Measurements from ENCODE around the gene VLDLR. TPM values are rescaled to one million over a fixed set of nuclear protein-coding genes. Genes with fewer than 3 reads are reported as not detected.

The VLDLR gene
- total and polyA plus RNA-seq, 12 donors, result 17.9 to 153 (median 137) TPM

DNA sequence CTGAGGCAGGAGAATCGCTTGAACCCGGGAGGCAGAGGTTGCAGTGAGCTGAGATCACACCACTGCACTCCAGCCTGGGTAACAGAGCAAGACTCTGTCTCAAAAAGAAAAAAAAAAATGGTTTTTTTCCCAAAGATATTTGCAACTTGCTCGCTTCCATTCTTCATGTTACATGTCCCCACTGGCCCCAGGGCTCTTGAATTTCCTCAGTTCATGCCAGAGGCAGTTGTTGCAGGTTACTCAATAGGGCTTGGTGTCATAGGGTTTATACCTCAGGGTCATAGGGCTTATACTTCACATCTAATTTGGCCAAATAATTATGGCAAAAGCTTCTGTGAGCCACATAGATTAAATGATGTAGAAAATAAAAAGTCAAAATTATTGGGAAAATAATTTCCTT, 51.6 kb downstream of the VLDLR start:
- WGBS, 2 donors, result 93 to 96% methylated on average over 1 of the region's 3 CpGs
- Histone ChIP-seq H3K4me3 (no peak overlapping the region), H3K27ac (no peak overlapping the region), H3K27me3 (no peaks in the 10 kb centered on the region), H3K4me1 (peaks cover 0 to 21% (median 0%) of the 10 kb centered on the region in 9 donors), H3K9me3 (no peaks in the 10 kb centered on the region), H3K36me3 (no peaks in the 10 kb centered on the region)
- TF ChIP-seq, protein P1, sequence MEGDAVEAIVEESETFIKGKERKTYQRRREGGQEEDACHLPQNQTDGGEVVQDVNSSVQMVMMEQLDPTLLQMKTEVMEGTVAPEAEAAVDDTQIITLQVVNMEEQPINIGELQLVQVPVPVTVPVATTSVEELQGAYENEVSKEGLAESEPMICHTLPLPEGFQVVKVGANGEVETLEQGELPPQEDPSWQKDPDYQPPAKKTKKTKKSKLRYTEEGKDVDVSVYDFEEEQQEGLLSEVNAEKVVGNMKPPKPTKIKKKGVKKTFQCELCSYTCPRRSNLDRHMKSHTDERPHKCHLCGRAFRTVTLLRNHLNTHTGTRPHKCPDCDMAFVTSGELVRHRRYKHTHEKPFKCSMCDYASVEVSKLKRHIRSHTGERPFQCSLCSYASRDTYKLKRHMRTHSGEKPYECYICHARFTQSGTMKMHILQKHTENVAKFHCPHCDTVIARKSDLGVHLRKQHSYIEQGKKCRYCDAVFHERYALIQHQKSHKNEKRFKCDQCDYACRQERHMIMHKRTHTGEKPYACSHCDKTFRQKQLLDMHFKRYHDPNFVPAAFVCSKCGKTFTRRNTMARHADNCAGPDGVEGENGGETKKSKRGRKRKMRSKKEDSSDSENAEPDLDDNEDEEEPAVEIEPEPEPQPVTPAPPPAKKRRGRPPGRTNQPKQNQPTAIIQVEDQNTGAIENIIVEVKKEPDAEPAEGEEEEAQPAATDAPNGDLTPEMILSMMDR (IDR thresholded peaks at IDR 0.05), result no peak
- ATAC-seq, result no peak
- no peak for DNase-seq
- intact Hi-C loops (cut with DNase I), result no loop called here

DNA sequence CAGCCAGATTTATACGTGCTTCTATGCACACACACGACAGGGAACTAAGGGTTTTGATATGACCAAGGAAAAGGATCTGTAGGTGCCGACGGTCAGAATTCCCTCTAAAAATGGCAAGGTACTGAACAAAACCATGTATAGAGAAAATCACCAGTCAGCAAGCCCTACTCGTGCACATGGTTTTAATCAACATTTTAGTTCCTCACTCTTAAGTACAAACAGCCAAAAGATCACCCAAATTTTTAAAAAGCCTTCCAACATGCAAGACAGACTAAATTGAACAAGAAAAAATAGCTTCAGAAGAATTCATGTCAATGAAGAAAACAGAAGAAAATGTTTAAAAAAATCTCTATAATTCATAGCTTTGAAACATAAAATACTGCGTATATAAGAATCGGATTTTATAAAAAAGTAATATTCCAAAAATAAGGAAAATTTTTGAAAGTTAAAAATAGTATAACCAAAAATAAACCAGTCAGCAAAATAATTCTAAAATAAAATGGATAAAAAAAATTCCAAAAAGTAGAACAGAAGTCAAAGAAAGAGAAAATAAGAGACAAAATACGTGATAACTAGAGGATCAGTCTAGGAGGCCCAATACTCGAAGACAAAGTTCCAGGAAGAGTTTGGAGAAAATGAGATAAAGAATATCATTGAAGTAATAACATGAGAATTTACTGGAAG, 52.7 kb downstream of the VLDLR start:
- intact Hi-C loops (cut with DNase I), result no loop called here
- WGBS, 2 donors, result 67 to 69% methylated on average over 9 of the region's 9 CpGs

DNA sequence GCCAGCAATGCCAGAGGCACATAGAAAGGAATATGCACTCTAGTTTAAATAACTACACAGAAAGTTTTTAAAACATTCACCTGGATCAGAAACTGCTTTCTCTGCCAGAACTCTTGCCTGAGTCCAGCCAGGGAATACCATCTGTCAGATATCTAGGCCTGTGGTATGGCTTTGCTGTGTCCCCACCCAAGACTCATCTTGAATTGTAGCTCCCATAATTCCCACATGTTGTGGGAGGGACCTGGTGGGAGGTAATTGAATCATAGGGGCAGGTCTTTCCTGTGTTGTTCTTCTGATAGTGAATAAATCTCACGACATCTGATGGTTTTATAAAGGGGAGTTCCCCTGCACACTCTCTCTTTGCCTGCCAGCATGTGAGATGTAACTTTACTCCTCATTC, 54.2 kb downstream of the VLDLR start:
- H3K9me3 ChIP-seq, result no peaks in the 10 kb centered on the region
- H3K4me3 ChIP-seq, result no peak overlapping the region
- ATAC-seq, result no peak
- H3K27me3 ChIP-seq, result no peaks in the 10 kb centered on the region
- H3K36me3 ChIP-seq, result no peaks in the 10 kb centered on the region
- H3K4me1 ChIP-seq, result peaks cover 0 to 26% (median 0%) of the 10 kb centered on the region in 9 donors
- intact Hi-C loops (cut with DNase I), result no loop called here
- H3K27ac ChIP-seq, result no peak overlapping the region
- DNase-seq, result no peak
- WGBS, 2 donors, result 64 to 70% methylated on average over 1 of the region's 1 CpG
- TF ChIP-seq, protein P1 (IDR thresholded peaks at IDR 0.05), result no peak

More for the DNA sequence above, 52.7 kb downstream of the VLDLR start:
- Histone ChIP-seq H3K9me3 (no peaks in the 10 kb centered on the region), H3K27ac (peak overlapping the region in 1 of 10 donors; percentile 15), H3K27me3 (no peaks in the 10 kb centered on the region), H3K36me3 (no peaks in the 10 kb centered on the region), H3K4me1 (peaks cover 0 to 26% (median 0%) of the 10 kb centered on the region in 9 donors), H3K4me3 (no peak overlapping the region)
- DNase-seq (no peak), ATAC-seq (peak in 1 of 8 donors; percentile 37)
- TF ChIP-seq, protein P1 (IDR thresholded peaks at IDR 0.05), result no peak

DNA sequence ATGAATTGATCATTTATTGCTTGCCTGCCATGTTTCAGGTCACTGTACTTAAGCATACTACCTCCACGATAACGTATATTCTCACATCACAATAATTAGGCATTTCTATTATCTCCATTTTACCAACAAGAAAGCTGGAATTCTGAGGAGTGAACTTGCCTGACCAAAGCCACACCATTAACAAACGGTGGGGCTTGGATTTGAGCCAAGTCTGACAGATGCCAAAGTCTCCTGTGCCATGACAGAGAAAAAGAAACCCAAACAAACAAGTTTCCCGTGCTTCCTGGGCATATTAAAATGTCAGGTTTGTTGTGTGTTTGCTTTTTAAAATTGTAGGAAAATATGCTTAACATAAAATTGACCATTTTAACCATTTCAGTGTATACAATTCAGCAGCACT, 54.9 kb downstream of the VLDLR start:
- Histone ChIP-seq H3K27ac (no peak overlapping the region), H3K27me3 (no peaks in the 10 kb centered on the region), H3K9me3 (no peaks in the 10 kb centered on the region), H3K4me1 (peaks cover 0 to 26% (median 0%) of the 10 kb centered on the region in 9 donors), H3K4me3 (no peak overlapping the region), H3K36me3 (no peaks in the 10 kb centered on the region)
- DNase-seq, result no peak
- intact Hi-C loops (cut with DNase I), result no loop called here
- no peak for ATAC-seq
- TF ChIP-seq, protein P1 (IDR thresholded peaks at IDR 0.05), result no peak
- WGBS, 2 donors, result 62 to 67% methylated on average over 4 of the region's 4 CpGs
